Esophagus muscularis mucosa (tissue), 4 donors: Measurements from ENCODE around the gene DNLZ. TPM values are rescaled to one million over a fixed set of nuclear protein-coding genes. Genes with fewer than 3 reads are reported as not detected.

Experiments used
- DNase-seq: peaks from one replicate; pipeline ENCODE4 v3.0.0-alpha.2; 2017; ENCODE audit errors: extremely low spot score
- H3K27ac ChIP-seq, 4 donors: fragments of 200-600 bp; sonication (generic); replicated peaks in 1 of 4; 1 replicate in 3 of 4; 2 replicates in 1 of 4; pipeline ENCODE4 v1.5.1; 2016 to 2019; ENCODE audit warnings: mild to moderate bottlenecking in 1 of 4
- H3K27me3 ChIP-seq, 4 donors: fragments of 200-600 bp; sonication (generic); one replicate each; pipeline versions ENCODE4 v1.5.1 to v1.6.0; 2016 to 2019
- H3K36me3 ChIP-seq, 4 donors: fragments of 200-600 bp; sonication (generic); one replicate each; pipeline ENCODE4 v1.5.1; 2016 to 2019
- H3K4me1 ChIP-seq, 4 donors: fragments of 200-600 bp; sonication (generic); one replicate each; pipeline ENCODE4 v1.5.1; 2016 to 2019
- H3K4me3 ChIP-seq, 4 donors: fragments of 200-600 bp; sonication (generic); 1 replicate in 2 of 4; 2 replicates in 2 of 4; pipeline ENCODE4 v1.5.1; 2016 to 2019; ENCODE audit warnings: mild to moderate bottlenecking in 4 of 4, moderate library complexity in 1 of 4
- H3K9me3 ChIP-seq, 4 donors: fragments of 200-600 bp; sonication (generic); 1 replicate in 3 of 4; 2 replicates in 1 of 4; pipeline ENCODE4 v1.5.1; 2016 to 2019
- EP300 ChIP-seq: sonication (generic); formaldehyde crosslinking; IDR thresholded peaks from one replicate; pipeline ENCODE4 v1.6.1; 2017; ENCODE audit warnings: antibody characterized with exemption
- POLR2A ChIP-seq: fragments of 450-650 bp; IDR thresholded peaks from one replicate; pipeline ENCODE4 v1.6.1; 2017; ENCODE audit warnings: antibody characterized with exemption, moderate library complexity, mild to moderate bottlenecking, low read depth
- POLR2AphosphoS5 ChIP-seq, 2 donors: sonication (generic); formaldehyde crosslinking; IDR thresholded peaks; one replicate each; pipeline ENCODE4 v1.6.1; 2017; ENCODE audit warnings: antibody characterized with exemption in 2 of 2
- WGBS: methylation state at CpG from one replicate; pipeline ENCODE4 v1.1.5; 2018; 5-methylcytosine and 5-hydroxymethylcytosine counted together
- intact Hi-C: fragments of 100-400 bp; cut with DNase I; formaldehyde crosslinking; loops from one replicate; pipeline ENCODE4 v1.15.1; 2023
- total RNA-seq, 4 donors: library from RNA; depleted of rRNA; stranded (reverse); fragments of >200 nt; gene quantifications; one replicate each; pipeline versions ENCODE4 v1.1.0 to v1.2.1, GENCODE V29; 2016
- TF ChIP-seq, protein P1 (sequence below), 3 experiments: fragments of 200-600 bp in 2 of 3; fragments of 450-650 bp in 1 of 3; sonication (generic) in 2 of 3; IDR thresholded peaks; one replicate each; pipeline ENCODE4 v1.5.1; 2017 to 2019; ENCODE audit warnings: antibody characterized with exemption in 3 of 3, mild to moderate bottlenecking in 2 of 3, moderate library complexity in 1 of 3

The DNLZ gene
- total RNA-seq, 4 donors from 2014 or later, result 29.5 to 41.3 (median 35.8) TPM

DNA sequence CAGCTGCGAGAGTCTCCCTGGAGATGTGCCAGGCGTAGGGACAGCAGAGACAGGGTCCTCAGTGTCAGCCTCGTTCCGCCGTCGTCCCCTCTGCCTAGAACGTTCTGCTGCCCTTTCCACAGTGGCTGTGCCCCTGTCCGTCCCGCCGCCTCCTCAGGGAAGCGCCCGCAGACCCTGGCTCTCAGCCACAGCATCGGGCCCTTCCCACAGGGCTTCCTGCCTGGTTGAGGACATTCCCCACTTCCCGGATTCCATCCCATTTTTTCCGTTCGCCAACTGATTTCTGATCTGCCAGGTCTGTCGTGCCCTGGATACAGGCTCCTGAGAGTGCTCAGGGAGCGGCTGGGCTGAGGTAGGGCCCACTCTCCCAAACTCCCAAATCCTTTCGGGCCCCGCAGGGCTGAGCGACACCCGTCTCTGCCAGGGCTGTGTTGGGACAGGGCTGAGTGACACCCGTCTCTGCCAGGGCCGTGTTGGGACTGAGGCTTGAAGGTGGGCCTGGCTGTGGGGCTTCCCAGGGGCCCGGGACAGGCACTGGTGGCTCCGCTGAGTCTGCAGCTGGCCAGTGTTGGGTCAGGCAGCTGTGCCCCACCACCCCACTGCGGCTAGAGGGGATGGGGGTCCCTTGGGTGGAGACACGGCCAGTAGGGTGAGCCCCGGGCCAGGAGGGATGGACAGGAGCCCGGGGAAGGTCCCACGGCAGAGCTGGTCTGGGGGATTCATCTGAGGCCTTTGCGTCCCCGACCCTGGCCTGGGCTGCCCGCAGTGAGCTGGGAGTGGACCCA, 15.9 kb downstream of the DNLZ start:
- 79% methylated on average over 24 of the region's 34 CpGs for WGBS
- H3K27me3 ChIP-seq, result no peaks in the 10 kb centered on the region
- peaks cover 0 to 25% (median 16%) of the 10 kb centered on the region in 4 donors for H3K36me3 ChIP-seq
- TF ChIP-seq POLR2A (no peak), POLR2AphosphoS5 (IDR thresholded peaks at IDR 0.05) (no peak), EP300 (no peak)
- TF ChIP-seq, protein P1, sequence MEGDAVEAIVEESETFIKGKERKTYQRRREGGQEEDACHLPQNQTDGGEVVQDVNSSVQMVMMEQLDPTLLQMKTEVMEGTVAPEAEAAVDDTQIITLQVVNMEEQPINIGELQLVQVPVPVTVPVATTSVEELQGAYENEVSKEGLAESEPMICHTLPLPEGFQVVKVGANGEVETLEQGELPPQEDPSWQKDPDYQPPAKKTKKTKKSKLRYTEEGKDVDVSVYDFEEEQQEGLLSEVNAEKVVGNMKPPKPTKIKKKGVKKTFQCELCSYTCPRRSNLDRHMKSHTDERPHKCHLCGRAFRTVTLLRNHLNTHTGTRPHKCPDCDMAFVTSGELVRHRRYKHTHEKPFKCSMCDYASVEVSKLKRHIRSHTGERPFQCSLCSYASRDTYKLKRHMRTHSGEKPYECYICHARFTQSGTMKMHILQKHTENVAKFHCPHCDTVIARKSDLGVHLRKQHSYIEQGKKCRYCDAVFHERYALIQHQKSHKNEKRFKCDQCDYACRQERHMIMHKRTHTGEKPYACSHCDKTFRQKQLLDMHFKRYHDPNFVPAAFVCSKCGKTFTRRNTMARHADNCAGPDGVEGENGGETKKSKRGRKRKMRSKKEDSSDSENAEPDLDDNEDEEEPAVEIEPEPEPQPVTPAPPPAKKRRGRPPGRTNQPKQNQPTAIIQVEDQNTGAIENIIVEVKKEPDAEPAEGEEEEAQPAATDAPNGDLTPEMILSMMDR (IDR thresholded peaks at IDR 0.05), result no peak
- peaks cover 17 to 37% (median 29%) of the 10 kb centered on the region in 4 donors for H3K4me1 ChIP-seq
- DNase-seq, result no peak
- no peak overlapping the region for H3K4me3 ChIP-seq
- H3K9me3 ChIP-seq, result no peaks in the 10 kb centered on the region
- intact Hi-C loops, result no loop called here
- no peak overlapping the region for H3K27ac ChIP-seq

DNA sequence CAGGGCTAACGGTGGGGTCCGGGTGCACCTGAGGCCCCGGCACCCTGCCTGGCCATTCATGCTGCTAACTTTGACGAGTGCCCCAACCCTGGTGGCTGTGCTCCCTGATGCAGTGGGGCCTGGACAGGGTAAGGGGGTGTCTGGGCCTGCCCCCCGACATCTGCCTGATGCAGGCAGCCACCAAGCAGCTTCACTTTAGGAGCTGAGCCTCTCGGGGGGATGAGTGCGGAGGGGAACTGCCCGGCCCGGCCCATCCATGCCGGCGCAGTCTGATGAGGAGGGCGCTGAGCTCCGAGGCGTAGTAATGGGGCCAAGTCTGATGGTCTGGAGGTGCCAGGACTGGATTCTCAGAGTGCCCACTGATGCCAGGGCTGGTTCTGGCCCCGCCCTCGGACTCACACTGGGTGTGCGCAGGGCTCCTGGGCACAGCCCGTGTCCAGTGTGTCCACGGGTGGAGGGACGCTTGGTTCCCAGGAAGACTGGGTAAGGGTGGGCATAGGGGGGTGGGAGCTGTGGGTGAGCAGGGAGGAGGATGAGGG, 16.5 kb downstream of the DNLZ start:
- intact Hi-C loops, result no loop called here
- Histone ChIP-seq H3K9me3 (no peaks in the 10 kb centered on the region), H3K27ac (no peak overlapping the region), H3K36me3 (peaks cover 0 to 25% (median 16%) of the 10 kb centered on the region in 4 donors), H3K4me1 (peaks cover 23 to 43% (median 35%) of the 10 kb centered on the region in 4 donors), H3K4me3 (no peak overlapping the region), H3K27me3 (no peaks in the 10 kb centered on the region)
- no peak for DNase-seq
- WGBS, result 100% methylated on average over 1 of the region's 20 CpGs
- TF ChIP-seq EP300 (no peak), POLR2AphosphoS5 (IDR thresholded peaks at IDR 0.05) (no peak), POLR2A (no peak)
- TF ChIP-seq, protein P1 (IDR thresholded peaks at IDR 0.05), result no peak

DNA sequence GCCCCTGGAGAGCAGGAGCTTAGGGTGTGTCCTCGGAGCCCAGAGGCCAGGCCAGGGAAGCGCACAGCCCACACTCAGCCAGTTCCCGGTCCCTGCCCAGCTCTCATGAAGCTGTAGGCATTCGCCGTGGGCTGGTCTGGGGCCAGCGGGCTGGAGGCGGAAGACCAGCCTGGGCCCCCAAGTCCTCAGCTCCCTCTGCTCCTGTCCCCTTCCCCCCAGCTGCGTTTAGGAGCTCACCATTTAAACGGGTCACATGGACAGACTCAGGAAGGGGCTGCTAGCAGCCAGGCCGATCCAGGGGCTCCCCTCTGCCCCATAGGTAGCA, 17.4 kb downstream of the DNLZ start:
- peaks cover 0 to 27% (median 17%) of the 10 kb centered on the region in 4 donors for H3K36me3 ChIP-seq
- intact Hi-C loops, result no loop called here
- peaks cover 31 to 52% (median 41%) of the 10 kb centered on the region in 4 donors for H3K4me1 ChIP-seq
- H3K9me3 ChIP-seq, result no peaks in the 10 kb centered on the region
- no peak for DNase-seq
- H3K27me3 ChIP-seq, result no peaks in the 10 kb centered on the region
- peak overlapping the region; percentile 10 to 37 (median 20) for H3K4me3 ChIP-seq
- peak overlapping the region in 3 of 4 donors; percentile 41 to 45 (median 45) for H3K27ac ChIP-seq
- no peak for TF ChIP-seq EP300
- no peak for TF ChIP-seq POLR2AphosphoS5 (IDR thresholded peaks at IDR 0.05)
- no peak for TF ChIP-seq POLR2A
- TF ChIP-seq, protein P1 (IDR thresholded peaks at IDR 0.05), result no peak
- WGBS, result 24% methylated on average over 2 of the region's 10 CpGs

DNA sequence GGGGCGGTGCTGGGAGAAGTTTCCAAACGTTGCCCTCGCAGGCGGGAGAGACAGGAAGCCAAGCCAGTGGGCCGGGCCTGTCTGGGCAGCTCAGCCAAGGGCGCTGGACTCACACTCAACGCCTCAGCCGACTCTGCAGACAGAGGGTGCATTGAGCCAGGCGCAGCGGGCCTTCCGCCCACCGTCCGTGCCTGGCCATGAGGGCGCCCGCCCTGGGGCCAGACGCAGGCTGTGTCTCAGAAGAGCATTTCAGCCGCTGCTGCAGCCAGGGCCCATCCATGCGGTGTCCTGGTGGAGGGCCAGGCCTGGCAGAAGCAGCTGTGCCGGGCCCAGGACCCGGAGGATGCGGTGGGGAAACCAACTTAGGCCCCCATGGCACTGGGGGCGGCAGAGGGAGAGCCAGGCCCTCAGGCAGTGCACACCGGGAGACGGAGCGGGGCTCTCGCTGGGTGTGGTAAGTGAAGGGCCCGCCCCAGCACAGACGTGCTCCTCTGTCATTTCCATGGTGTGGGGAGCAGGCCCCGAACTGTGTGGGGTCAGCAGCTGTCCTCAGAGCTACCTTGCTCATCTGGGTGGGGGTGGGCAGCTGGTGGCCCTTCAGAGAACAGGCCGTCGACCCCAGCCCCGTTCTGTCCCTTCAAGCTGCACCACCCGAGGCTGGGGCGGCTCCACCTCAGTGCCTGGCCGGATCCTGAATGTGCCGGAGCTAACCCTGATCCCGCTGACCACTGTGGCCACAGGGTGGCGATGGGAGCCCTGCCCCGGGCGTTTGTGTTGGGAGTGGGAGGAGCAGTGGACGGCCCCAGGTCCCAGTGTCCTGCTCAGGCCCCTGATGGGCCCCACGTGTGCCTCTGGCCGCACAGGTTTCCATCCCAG, 18.0 kb downstream of the DNLZ start:
- H3K4me1 ChIP-seq, result peaks cover 37 to 52% (median 41%) of the 10 kb centered on the region in 4 donors
- intact Hi-C loops, result no loop called here

More for the DNA sequence above, 18.0 kb downstream of the DNLZ start:
- DNase-seq, result no peak
- Histone ChIP-seq H3K9me3 (no peaks in the 10 kb centered on the region), H3K4me3 (peak overlapping the region; percentile 10 to 37 (median 20)), H3K27ac (peak overlapping the region in 3 of 4 donors; percentile 41 to 50 (median 45)), H3K27me3 (no peaks in the 10 kb centered on the region), H3K36me3 (peaks cover 0 to 30% (median 20%) of the 10 kb centered on the region in 4 donors)
- TF ChIP-seq POLR2AphosphoS5 (IDR thresholded peaks at IDR 0.05) (peak in 1 of 2 donors; percentile 13), EP300 (no peak)
- TF ChIP-seq, protein P1 (IDR thresholded peaks at IDR 0.05), result peak; percentile 28 to 46 (median 31)
- 46% methylated on average over 26 of the region's 43 CpGs for WGBS
